HTERT RPE-1 (cell line): ENCODE results near the gene SUN2.
"Not testable (repeated sequence)": the region's sequence is repeated elsewhere in the genome, so short reads cannot be mapped to it uniquely, and the experiment has no call there.

Experiments
- in situ Hi-C: fragments of 300-500 bp; cut with MboI; formaldehyde crosslinking; loops from 4 replicates; pipeline ENCODE4 v1.14.3; 2020; ENCODE audit warnings: low sequenced_read_pairs

SUN2 gene

GRCh38 chr22:38755911-38756532, at the start of gene SUN2:
Gene SUN2 (minus strand): TSS chr22:38755998. CDS start chr22:38752628, 3,370 bp downstream.
- in situ Hi-C loops, result no loop called here

- in situ Hi-C loops, result not testable (repeated sequence)
These were observed 49.3 kb upstream of the SUN2 start for GRCh38 chr22:38805041-38805593.

GRCh38 chr22:38802671-38803121, 46.9 kb upstream of the SUN2 start:
- in situ Hi-C loops, result no loop called here

GRCh38 chr22:38799265-38800002, 43.6 kb upstream of the SUN2 start:
- in situ Hi-C loops, result no loop called here

GRCh38 chr22:38798496-38798895, 42.7 kb upstream of the SUN2 start:
- in situ Hi-C loops, result no loop called here

- in situ Hi-C loops, result no loop called here
These were observed 40.6 kb upstream of the SUN2 start for GRCh38 chr22:38796262-38796957.

- in situ Hi-C loops, result no loop called here
These were observed 39.8 kb upstream of the SUN2 start for GRCh38 chr22:38795569-38795968.

- in situ Hi-C loops, result no loop called here
These were observed 38.1 kb upstream of the SUN2 start, which contains the start of gene DNAL4 for GRCh38 chr22:38793721-38794466. Gene DNAL4 (minus strand): TSS chr22:38794143. CDS start chr22:38782731, 11,412 bp downstream.

- in situ Hi-C loops, result no loop called here
These were observed 37.5 kb upstream of the SUN2 start for GRCh38 chr22:38793317-38793716.

- in situ Hi-C loops, result no loop called here
These were observed 37.0 kb upstream of the SUN2 start for GRCh38 chr22:38792833-38793232.

- in situ Hi-C loops, result no loop called here
These were observed 33.8 kb upstream of the SUN2 start for GRCh38 chr22:38789606-38790005.

GRCh38 chr22:38788846-38789245, 33.0 kb upstream of the SUN2 start:
- in situ Hi-C loops, result no loop called here

- in situ Hi-C loops, result no loop called here
These were observed 32.4 kb upstream of the SUN2 start for GRCh38 chr22:38788021-38788816.

GRCh38 chr22:38786631-38787030, 30.8 kb upstream of the SUN2 start:
- in situ Hi-C loops, result no loop called here

GRCh38 chr22:38784856-38785255, 29.1 kb upstream of the SUN2 start:
- in situ Hi-C loops, result no loop called here

GRCh38 chr22:38784035-38784434, 28.2 kb upstream of the SUN2 start:
- in situ Hi-C loops, result no loop called here

GRCh38 chr22:38783095-38783615, 27.4 kb upstream of the SUN2 start:
- in situ Hi-C loops, result no loop called here

- in situ Hi-C loops, result no loop called here
These were observed 26.8 kb upstream of the SUN2 start for GRCh38 chr22:38782402-38783094.

- in situ Hi-C loops, result no loop called here
These were observed 25.2 kb upstream of the SUN2 start for GRCh38 chr22:38781033-38781432.
